Transverse colon (tissue), 4 donors: ENCODE data around the gene MECR. TPM values are rescaled to one million over a fixed set of nuclear protein-coding genes. Genes with fewer than 3 reads are reported as not detected.

Experiments
- DNase-seq: peaks from one replicate; pipeline ENCODE4 v3.0.0-alpha.2; 2019
- H3K27ac ChIP-seq, 4 donors: fragments of 200-600 bp; sonication (generic); 2 replicates each; pipeline ENCODE4 v1.5.1; 2016 to 2018; ENCODE audit warnings: inconsistent platforms in 4 of 4
- H3K27me3 ChIP-seq: fragments of 200-600 bp; sonication (generic); 2 replicates; pipeline ENCODE4 v1.5.1; 2017; ENCODE audit warnings: inconsistent platforms
- H3K36me3 ChIP-seq, 4 donors: fragments of 200-600 bp; sonication (generic); 2 replicates each; pipeline ENCODE4 v1.5.1; 2017 to 2019; ENCODE audit warnings: inconsistent platforms in 4 of 4
- H3K4me1 ChIP-seq, 4 donors: fragments of 200-600 bp; sonication (generic); 2 replicates each; pipeline ENCODE4 v1.5.1; 2017 to 2020; ENCODE audit warnings: inconsistent platforms in 4 of 4
- H3K4me3 ChIP-seq, 4 donors: fragments of 200-600 bp; sonication (generic); 1 replicate in 1 of 4; 2 replicates in 3 of 4; pipeline versions ENCODE4 v1.5.1 to v1.6.1; 2017 to 2019; ENCODE audit warnings: inconsistent platforms in 4 of 4
- H3K9me3 ChIP-seq, 2 donors: fragments of 200-600 bp; sonication (generic); 2 replicates each; pipeline ENCODE4 v1.5.1; 2017 to 2019; ENCODE audit warnings: inconsistent platforms in 2 of 2
- CTCF ChIP-seq, 5 experiments: fragments of 200-600 bp in 3 of 5; fragments of 450-650 bp in 2 of 5; sonication (generic) in 3 of 5; IDR thresholded peaks; 1 replicate in 2 of 5; 2 replicates in 3 of 5; pipeline ENCODE4 v1.5.1; 2016 to 2017; ENCODE audit warnings: antibody characterized with exemption in 5 of 5, inconsistent platforms in 3 of 5, mild to moderate bottlenecking in 2 of 5, moderate library complexity in 1 of 5
- EP300 ChIP-seq: sonication (generic); formaldehyde crosslinking; IDR thresholded peaks from one replicate; pipeline ENCODE4 v1.6.1; 2017; ENCODE audit warnings: antibody characterized with exemption, low read depth
- POLR2A ChIP-seq: fragments of 450-650 bp; IDR thresholded peaks from one replicate; pipeline ENCODE4 v1.6.1; 2016; ENCODE audit warnings: antibody characterized with exemption, mild to moderate bottlenecking, moderate library complexity
- POLR2AphosphoS5 ChIP-seq, 3 donors: sonication (generic); formaldehyde crosslinking; IDR thresholded peaks; one replicate each; pipeline ENCODE4 v1.6.1; 2016; ENCODE audit warnings: antibody characterized with exemption in 3 of 3
- WGBS, 2 donors: methylation state at CpG; one replicate each; pipeline ENCODE4 v1.1.5; 2018; ENCODE audit warnings: low coverage in 1 of 2; 5-methylcytosine and 5-hydroxymethylcytosine counted together
- in situ Hi-C, 4 donors: fragments of 200-750 bp; cut with MboI; loops; one replicate each; pipeline versions ENCODE4 v1.15.0 to v1.15.1; 2017; ENCODE audit warnings: low sequenced_read_pairs in 3 of 4, low pct_ligation_motif_present in 1 of 4, low pct_unique_long_range_greater_than_20kb in 1 of 4
- intact Hi-C: fragments of 100-400 bp; cut with DNase I; formaldehyde crosslinking; loops from one replicate; pipeline ENCODE4 v1.15.1; 2023; ENCODE audit warnings: low total_unique reads
- total RNA-seq, 4 donors: library from RNA; depleted of rRNA; stranded (reverse); fragments of >200 nt; gene quantifications; one replicate each; pipeline ENCODE4 v1.1.0, GENCODE V29; 2016

The MECR gene
- total RNA-seq, 4 donors from 2014 or later: 5.2 to 16.0 (median 12.2) TPM; not detected in 1

GRCh38 chr1:29179641-29180184 lies 51.0 kb downstream of the MECR start:
- TF ChIP-seq POLR2A (no peak), CTCF (IDR thresholded peaks at IDR 0.05) (no peak), EP300 (no peak), POLR2AphosphoS5 (IDR thresholded peaks at IDR 0.05) (no peak)
- H3K27ac ChIP-seq: peak overlapping the region; percentile 99 to 100 (median 100)
- H3K4me3 ChIP-seq: peak overlapping the region in 3 of 4 donors; percentile 91 to 99 (median 97)
- no peak for DNase-seq
- intact Hi-C loops: loop anchor here (5.0 kb wide), 1 partner anchor 57 kb away; the partner anchor contains the start of gene TMEM200B
- in situ Hi-C loops: no loop called here
- peaks cover 28 to 67% (median 45%) of the 10 kb centered on the region in 4 donors for H3K4me1 ChIP-seq
- no peaks in the 10 kb centered on the region for H3K9me3 ChIP-seq
- H3K27me3 ChIP-seq: no peaks in the 10 kb centered on the region
- H3K36me3 ChIP-seq: peaks cover 0 to 6% (median 0%) of the 10 kb centered on the region in 4 donors
- WGBS, 2 donors: 6 to 13% methylated on average over 2 to 4 of the region's 4 CpGs

GRCh38 chr1:29177022-29177705 lies 53.6 kb downstream of the MECR start:
- H3K27ac ChIP-seq: peak overlapping the region; percentile 55 to 100 (median 68)
- H3K4me3 ChIP-seq: no peak overlapping the region
- no peaks in the 10 kb centered on the region for H3K9me3 ChIP-seq
- H3K27me3 ChIP-seq: no peaks in the 10 kb centered on the region
- peaks cover 23 to 69% (median 43%) of the 10 kb centered on the region in 4 donors for H3K4me1 ChIP-seq
- DNase-seq: no peak
- intact Hi-C loops: no loop called here
- peaks cover 0 to 6% (median 0%) of the 10 kb centered on the region in 4 donors for H3K36me3 ChIP-seq
- 68 to 73% methylated on average over 12 of the region's 12 CpGs for WGBS, 2 donors
- in situ Hi-C loops: no loop called here
- TF ChIP-seq CTCF (IDR thresholded peaks at IDR 0.05): no peak
- TF ChIP-seq POLR2A: no peak
- no peak for TF ChIP-seq EP300
- TF ChIP-seq POLR2AphosphoS5 (IDR thresholded peaks at IDR 0.05): no peak

GRCh38 chr1:29176576-29176975 lies 54.2 kb downstream of the MECR start:
- H3K4me3 ChIP-seq: no peak overlapping the region
- TF ChIP-seq POLR2A (no peak), EP300 (no peak), POLR2AphosphoS5 (IDR thresholded peaks at IDR 0.05) (no peak), CTCF (IDR thresholded peaks at IDR 0.05) (no peak)
- H3K4me1 ChIP-seq: peaks cover 29 to 74% (median 45%) of the 10 kb centered on the region in 4 donors
- in situ Hi-C loops (no loop called here), intact Hi-C loops (no loop called here)
- WGBS, 2 donors: 31 to 42% methylated on average over 4 of the region's 4 CpGs
- peaks cover 0 to 6% (median 0%) of the 10 kb centered on the region in 4 donors for H3K36me3 ChIP-seq
- H3K27ac ChIP-seq: peak overlapping the region; percentile 55 to 100 (median 68)
- H3K27me3 ChIP-seq: no peaks in the 10 kb centered on the region
- no peak for DNase-seq
- no peaks in the 10 kb centered on the region for H3K9me3 ChIP-seq

GRCh38 chr1:29172415-29172939 lies 58.3 kb downstream of the MECR start:
- H3K36me3 ChIP-seq: peaks cover 0 to 7% (median 0%) of the 10 kb centered on the region in 4 donors
- H3K9me3 ChIP-seq: no peaks in the 10 kb centered on the region
- WGBS, 2 donors: 87 to 100% methylated on average over 1 to 8 of the region's 8 CpGs
- DNase-seq: no peak
- intact Hi-C loops (no loop called here), in situ Hi-C loops (no loop called here)
- peaks cover 19 to 81% (median 30%) of the 10 kb centered on the region in 4 donors for H3K4me1 ChIP-seq
- H3K4me3 ChIP-seq: no peak overlapping the region
- no peak overlapping the region for H3K27ac ChIP-seq
- no peaks in the 10 kb centered on the region for H3K27me3 ChIP-seq
- TF ChIP-seq POLR2A: no peak
- TF ChIP-seq POLR2AphosphoS5 (IDR thresholded peaks at IDR 0.05): no peak
- no peak for TF ChIP-seq CTCF (IDR thresholded peaks at IDR 0.05)
- TF ChIP-seq EP300: no peak
